ENCODE data around the gene TMEM86A. TPM values are rescaled to one million over a fixed set of nuclear protein-coding genes. Genes with fewer than 3 reads are reported as not detected.
"Not testable (repeated sequence)": the region's sequence is repeated elsewhere in the genome, so short reads cannot be mapped to it uniquely, and the experiment has no call there.

TMEM86A gene
- total RNA-seq, 3 donors from 2014 or later: 0.13 to 0.38 (median 0.18) TPM

- DNase-seq: no peak
- peaks cover 4% of the 10 kb centered on the region for H3K4me1 Mint-ChIP-seq (ENCODE audit: low read depth)
- no peak overlapping the region for H3K4me3 Mint-ChIP-seq
- H3K27me3 Mint-ChIP-seq (ENCODE audit: low read depth): no peaks in the 10 kb centered on the region
- H3K36me3 Mint-ChIP-seq (ENCODE audit: insufficient read depth): no peaks in the 10 kb centered on the region
- no peaks in the 10 kb centered on the region for H3K9me3 Mint-ChIP-seq
- ATAC-seq: no peak
Observed at GRCh38 chr11:18684267-18684666, 14.3 kb upstream of the TMEM86A start.

- ATAC-seq; H3K4me1 Mint-ChIP-seq (ENCODE audit: low read depth); DNase-seq; H3K9me3 Mint-ChIP-seq; H3K36me3 Mint-ChIP-seq (ENCODE audit: insufficient read depth); H3K4me3 Mint-ChIP-seq; H3K27me3 Mint-ChIP-seq (ENCODE audit: low read depth): not testable (repeated sequence)
Observed at GRCh38 chr11:18691467-18692140, 7.0 kb upstream of the TMEM86A start.

GRCh38 chr11:18692941-18693760, 5.4 kb upstream of the TMEM86A start:
- no peak for ATAC-seq

GRCh38 chr11:18696638-18697225, 1.8 kb upstream of the TMEM86A start:
- H3K4me3 Mint-ChIP-seq: no peak overlapping the region
- H3K4me1 Mint-ChIP-seq (ENCODE audit: low read depth): peaks cover 19% of the 10 kb centered on the region
- no peak for ATAC-seq
- no peak for DNase-seq
- H3K27me3 Mint-ChIP-seq (ENCODE audit: low read depth): peaks cover 2% of the 10 kb centered on the region
- no peaks in the 10 kb centered on the region for H3K9me3 Mint-ChIP-seq
- H3K36me3 Mint-ChIP-seq (ENCODE audit: insufficient read depth): no peaks in the 10 kb centered on the region

More at GRCh38 chr11:18692941-18693760, 5.4 kb upstream of the TMEM86A start:
- peaks cover 3% of the 10 kb centered on the region for H3K4me1 Mint-ChIP-seq (ENCODE audit: low read depth)
- no peak for DNase-seq
- no peaks in the 10 kb centered on the region for H3K36me3 Mint-ChIP-seq (ENCODE audit: insufficient read depth)
- no peak overlapping the region for H3K4me3 Mint-ChIP-seq
- H3K27me3 Mint-ChIP-seq (ENCODE audit: low read depth): no peaks in the 10 kb centered on the region
- H3K9me3 Mint-ChIP-seq: no peaks in the 10 kb centered on the region

GRCh38 chr11:18697576-18697975, 1.0 kb upstream of the TMEM86A start:
- Mint-ChIP-seq H3K9me3 (no peaks in the 10 kb centered on the region), H3K4me3 (no peak overlapping the region), H3K4me1 (ENCODE audit: low read depth) (peaks cover 19% of the 10 kb centered on the region), H3K36me3 (ENCODE audit: insufficient read depth) (no peaks in the 10 kb centered on the region), H3K27me3 (ENCODE audit: low read depth) (peaks cover 2% of the 10 kb centered on the region)
- ATAC-seq (no peak), DNase-seq (no peak)

- no peaks in the 10 kb centered on the region for H3K36me3 Mint-ChIP-seq (ENCODE audit: insufficient read depth)
Observed at GRCh38 chr11:18699269-18699596, 654 bp downstream of the TMEM86A start.

GRCh38 chr11:18699848-18700261, 1.3 kb downstream of the TMEM86A start:
- Mint-ChIP-seq H3K27me3 (ENCODE audit: low read depth) (peaks cover 2% of the 10 kb centered on the region), H3K4me3 (peak overlapping the region; percentile 82), H3K4me1 (ENCODE audit: low read depth) (peaks cover 21% of the 10 kb centered on the region), H3K9me3 (no peaks in the 10 kb centered on the region), H3K36me3 (ENCODE audit: insufficient read depth) (no peaks in the 10 kb centered on the region)
- DNase-seq: no peak
- ATAC-seq: no peak

More at GRCh38 chr11:18699269-18699596, 654 bp downstream of the TMEM86A start:
- peaks cover 19% of the 10 kb centered on the region for H3K4me1 Mint-ChIP-seq (ENCODE audit: low read depth)
- no peaks in the 10 kb centered on the region for H3K9me3 Mint-ChIP-seq
- H3K4me3 Mint-ChIP-seq: peak overlapping the region; percentile 82
- H3K27me3 Mint-ChIP-seq (ENCODE audit: low read depth): peaks cover 2% of the 10 kb centered on the region
- DNase-seq (no peak), ATAC-seq (no peak)

GRCh38 chr11:18700375-18700774, 1.8 kb downstream of the TMEM86A start:
- H3K4me1 Mint-ChIP-seq (ENCODE audit: low read depth): peaks cover 27% of the 10 kb centered on the region
- no peaks in the 10 kb centered on the region for H3K36me3 Mint-ChIP-seq (ENCODE audit: insufficient read depth)
- H3K27me3 Mint-ChIP-seq (ENCODE audit: low read depth): peaks cover 4% of the 10 kb centered on the region
- peak overlapping the region; percentile 82 for H3K4me3 Mint-ChIP-seq
- DNase-seq (no peak), ATAC-seq (no peak)
- no peaks in the 10 kb centered on the region for H3K9me3 Mint-ChIP-seq

GRCh38 chr11:18700872-18701271, 2.3 kb downstream of the TMEM86A start:
- peaks cover 31% of the 10 kb centered on the region for H3K4me1 Mint-ChIP-seq (ENCODE audit: low read depth)
- no peaks in the 10 kb centered on the region for H3K9me3 Mint-ChIP-seq
- ATAC-seq (no peak), DNase-seq (no peak)
- no peaks in the 10 kb centered on the region for H3K36me3 Mint-ChIP-seq (ENCODE audit: insufficient read depth)
- no peak overlapping the region for H3K4me3 Mint-ChIP-seq
- peaks cover 4% of the 10 kb centered on the region for H3K27me3 Mint-ChIP-seq (ENCODE audit: low read depth)

- peaks cover 36% of the 10 kb centered on the region for H3K4me1 Mint-ChIP-seq (ENCODE audit: low read depth)
- DNase-seq (no peak), ATAC-seq (no peak)
- H3K36me3 Mint-ChIP-seq (ENCODE audit: insufficient read depth): no peaks in the 10 kb centered on the region
- H3K9me3 Mint-ChIP-seq: no peaks in the 10 kb centered on the region
- H3K27me3 Mint-ChIP-seq (ENCODE audit: low read depth): peaks cover 4% of the 10 kb centered on the region
- H3K4me3 Mint-ChIP-seq: no peak overlapping the region
Observed at GRCh38 chr11:18701614-18702216, 3.1 kb downstream of the TMEM86A start.

- no peaks in the 10 kb centered on the region for H3K36me3 Mint-ChIP-seq (ENCODE audit: insufficient read depth)
- no peak overlapping the region for H3K4me3 Mint-ChIP-seq
- H3K4me1 Mint-ChIP-seq (ENCODE audit: low read depth): peaks cover 40% of the 10 kb centered on the region
- peaks cover 4% of the 10 kb centered on the region for H3K27me3 Mint-ChIP-seq (ENCODE audit: low read depth)
- ATAC-seq: no peak
- DNase-seq: no peak
- H3K9me3 Mint-ChIP-seq: no peaks in the 10 kb centered on the region
Observed at GRCh38 chr11:18703001-18703763, 4.6 kb downstream of the TMEM86A start.

GRCh38 chr11:18704045-18704645, 5.6 kb downstream of the TMEM86A start:
- Mint-ChIP-seq H3K9me3 (no peaks in the 10 kb centered on the region), H3K27me3 (ENCODE audit: low read depth) (peaks cover 4% of the 10 kb centered on the region)
- ATAC-seq: no peak

GRCh38 chr11:18704698-18705097, 6.1 kb downstream of the TMEM86A start:
- Mint-ChIP-seq H3K9me3 (no peaks in the 10 kb centered on the region), H3K36me3 (ENCODE audit: insufficient read depth) (no peaks in the 10 kb centered on the region), H3K27me3 (ENCODE audit: low read depth) (peaks cover 4% of the 10 kb centered on the region), H3K4me1 (ENCODE audit: low read depth) (peaks cover 31% of the 10 kb centered on the region), H3K4me3 (peak overlapping the region; percentile 58)
- ATAC-seq (no peak), DNase-seq (no peak)

More at GRCh38 chr11:18704045-18704645, 5.6 kb downstream of the TMEM86A start:
- Mint-ChIP-seq H3K4me3 (no peak overlapping the region), H3K4me1 (ENCODE audit: low read depth) (peaks cover 37% of the 10 kb centered on the region), H3K36me3 (ENCODE audit: insufficient read depth) (no peaks in the 10 kb centered on the region)
- DNase-seq: no peak

All from activated T-cell treated with anti-CD3 and anti-CD28 coated beads, Interleukin-2, amount 50 U/mL, for 4 hours (primary cell).